Keratinocyte (primary cell): ENCODE data around the gene NAA35. TPM values are rescaled to one million over a fixed set of nuclear protein-coding genes. Genes with fewer than 3 reads are reported as not detected.
A peak's percentile ranks its signal among the peaks of the same experiment; 100 is the strongest.

ENCODE experiments used
- DNase-seq: peaks from one replicate; pipeline ENCODE4 v3.0.0-alpha.2; 2011; ENCODE audit warnings: low read depth, missing footprints, low spot score
- FAIRE-seq: peaks from 2 replicates; lab custom pipeline; 2011; peaks lifted over from hg19 to GRCh38; lab: Jason Lieb, UNC
- H2AFZ ChIP-seq: 2 replicates; pipeline ENCODE4 v1.6.0; 2012; ENCODE audit warnings: low read length, control low read depth, inconsistent platforms; ENCODE audit not compliant: control insufficient read depth
- H3K27ac ChIP-seq: 2 replicates; pipeline ENCODE4 v1.5.1; 2011; ENCODE audit warnings: low read length; ENCODE audit not compliant: control insufficient read depth, insufficient read depth
- H3K27me3 ChIP-seq: 3 replicates; pipeline ENCODE4 v1.6.0; 2011; ENCODE audit warnings: low read length; ENCODE audit not compliant: control insufficient read depth, insufficient read depth; ENCODE audit errors: extremely low read depth
- H3K36me3 ChIP-seq, 2 experiments: 2 replicates in 1 of 2; 3 replicates in 1 of 2; pipeline ENCODE4 v1.5.1; 2011; ENCODE audit warnings: low read length in 2 of 2, mild to moderate bottlenecking in 1 of 2; ENCODE audit not compliant: control insufficient read depth in 2 of 2, insufficient read depth in 2 of 2; ENCODE audit errors: extremely low read depth in 1 of 2
- H3K4me1 ChIP-seq: 3 replicates; pipeline ENCODE4 v1.5.1; 2011; ENCODE audit warnings: low read length; ENCODE audit not compliant: control insufficient read depth, insufficient read depth; ENCODE audit errors: extremely low read depth
- H3K4me2 ChIP-seq: 3 replicates; pipeline ENCODE4 v1.6.0; 2011; ENCODE audit warnings: low read depth, low read length; ENCODE audit not compliant: control insufficient read depth, insufficient read depth; ENCODE audit errors: extremely low read depth
- H3K4me3 ChIP-seq, 3 experiments: fragments of 200-600 bp in 1 of 3; sonication (generic) in 1 of 3; 2 replicates in 2 of 3; 3 replicates in 1 of 3; pipeline ENCODE4 v1.5.1; 2011 to 2016; ENCODE audit warnings: low read length in 3 of 3, mild to moderate bottlenecking in 3 of 3, control low read depth in 2 of 3, inconsistent platforms in 1 of 3, low read depth in 1 of 3, mixed read lengths in 1 of 3, mixed run types in 1 of 3, moderate library complexity in 1 of 3; ENCODE audit not compliant: control insufficient read depth in 2 of 3, insufficient read depth in 2 of 3; ENCODE audit errors: extremely low read depth in 1 of 3
- H3K79me2 ChIP-seq: 2 replicates; pipeline ENCODE4 v1.6.0; 2012; ENCODE audit warnings: low read length; ENCODE audit not compliant: control insufficient read depth, insufficient read depth
- H3K9ac ChIP-seq: 3 replicates; pipeline ENCODE4 v1.6.0; 2011; ENCODE audit warnings: low read length; ENCODE audit not compliant: control insufficient read depth, insufficient read depth; ENCODE audit errors: extremely low read depth
- H3K9me1 ChIP-seq: 3 replicates; pipeline ENCODE4 v1.6.0; 2011; ENCODE audit warnings: low read length; ENCODE audit not compliant: control insufficient read depth, insufficient read depth; ENCODE audit errors: extremely low read depth
- H3K9me3 ChIP-seq: 2 replicates; pipeline ENCODE4 v1.5.1; 2012; ENCODE audit warnings: low read depth, low read length; ENCODE audit not compliant: control insufficient read depth
- H4K20me1 ChIP-seq: 3 replicates; pipeline ENCODE4 v1.6.0; 2011; ENCODE audit warnings: low read length; ENCODE audit not compliant: control insufficient read depth, insufficient read depth; ENCODE audit errors: extremely low read depth
- CTCF ChIP-seq, 3 experiments: IDR thresholded peaks in 1 of 3; conservative IDR thresholded peaks in 1 of 3; optimal IDR thresholded peaks in 1 of 3; 2 replicates in 2 of 3; 3 replicates in 1 of 3; pipeline versions ENCODE3 to v1.5.1; 2011; ENCODE audit warnings: low read length in 3 of 3, mild to moderate bottlenecking in 3 of 3, moderate library complexity in 2 of 3, control low read depth in 1 of 3, inconsistent platforms in 1 of 3; ENCODE audit not compliant: insufficient read depth in 2 of 3; ENCODE audit errors: extremely low read depth in 1 of 3
- EZH2 ChIP-seq: IDR thresholded peaks from one replicate; pipeline ENCODE4 v1.6.1; 2012; ENCODE audit warnings: inconsistent platforms, mild to moderate bottlenecking, low read length, moderate library complexity
- dilution Hi-C: fragments of 300-500 bp; cut with MboI; formaldehyde crosslinking; loops from one replicate; pipeline ENCODE4 v1.7.0; 2020; ENCODE audit warnings: low sequenced_read_pairs; ENCODE audit not compliant: extremely low pct_ligation_motif_present
- polyA plus RNA-seq, 5 experiments: library from polyadenylated mRNA; depleted of rRNA in 3 of 5; stranded (reverse) in 3 of 5; stranded (forward) in 1 of 5; unstranded in 1 of 5; fragments of >200 nt; gene quantifications; 1 replicate in 1 of 5; 2 replicates in 3 of 5; 3 replicates in 1 of 5; pipeline versions ENCODE4 v1.2.1 to v1.2.3, GENCODE V29; 2011 to 2012; ENCODE audit warnings: missing spikeins in 2 of 5, low read depth in 1 of 5, low replicate concordance in 1 of 5

Gene NAA35
- polyA plus RNA-seq, 1 donor (not counting 4 experiments of a cell fraction or from before 2014, with no cell fraction given), result 33.8 TPM

GRCh38 chr9:86043999-86044398 is 103.1 kb downstream of the NAA35 start:
- Histone ChIP-seq H4K20me1 (no peaks in the 10 kb centered on the region), H2AFZ (no peak overlapping the region), H3K27ac (no peak overlapping the region), H3K9ac (no peak overlapping the region), H3K27me3 (no peaks in the 10 kb centered on the region), H3K4me1 (peaks cover 3% of the 10 kb centered on the region), H3K79me2 (no peaks in the 10 kb centered on the region), H3K4me3 (no peak overlapping the region), H3K36me3 (peaks cover 0 to 4% of the 10 kb centered on the region in 2 experiments), H3K9me1 (no peaks in the 10 kb centered on the region), H3K4me2 (no peak overlapping the region), H3K9me3 (no peaks in the 10 kb centered on the region)
- TF ChIP-seq EZH2 (no peak), CTCF (optimal IDR thresholded peaks at IDR 0.05 in 1 of 3, IDR thresholded peaks at IDR 0.05 in 1 of 3, conservative IDR thresholded peaks at IDR 0.05 in 1 of 3; ENCODE audit: extremely low read depth in 1 of 3, insufficient read depth in 2 of 3, low read length in 3 of 3) (peak in 1 of 3 experiments; percentile 40)
- no peak for DNase-seq
- dilution Hi-C loops, result no loop called here
- FAIRE-seq, result no peak

- dilution Hi-C loops, result no loop called here
- H3K79me2 ChIP-seq, result no peaks in the 10 kb centered on the region
These were observed 104.7 kb downstream of the NAA35 start for GRCh38 chr9:86045654-86046053.

More at GRCh38 chr9:86045654-86046053, 104.7 kb downstream of the NAA35 start:
- TF ChIP-seq EZH2, result no peak
- no peak for TF ChIP-seq CTCF (optimal IDR thresholded peaks at IDR 0.05 in 1 of 3, IDR thresholded peaks at IDR 0.05 in 1 of 3, conservative IDR thresholded peaks at IDR 0.05 in 1 of 3; ENCODE audit: extremely low read depth in 1 of 3, insufficient read depth in 2 of 3, low read length in 3 of 3)
- Histone ChIP-seq H3K9me3 (no peaks in the 10 kb centered on the region), H3K9ac (no peak overlapping the region), H3K27me3 (no peaks in the 10 kb centered on the region), H3K9me1 (no peaks in the 10 kb centered on the region), H4K20me1 (no peaks in the 10 kb centered on the region), H3K4me2 (no peak overlapping the region), H3K4me3 (no peak overlapping the region), H2AFZ (no peak overlapping the region), H3K27ac (no peak overlapping the region), H3K4me1 (no peaks in the 10 kb centered on the region), H3K36me3 (peaks cover 0 to 4% of the 10 kb centered on the region in 2 experiments)
- DNase-seq (no peak), FAIRE-seq (no peak)
